Transverse colon (tissue), 4 donors: ENCODE data around the gene HES4. TPM values are rescaled to one million over a fixed set of nuclear protein-coding genes. Genes with fewer than 3 reads are reported as not detected.

ENCODE experiments used
- DNase-seq: peaks from one replicate; pipeline ENCODE4 v3.0.0-alpha.2; 2019
- H3K27ac ChIP-seq, 4 donors: fragments of 200-600 bp; sonication (generic); 2 replicates each; pipeline ENCODE4 v1.5.1; 2016 to 2018; ENCODE audit warnings: inconsistent platforms in 4 of 4
- H3K27me3 ChIP-seq: fragments of 200-600 bp; sonication (generic); 2 replicates; pipeline ENCODE4 v1.5.1; 2017; ENCODE audit warnings: inconsistent platforms
- H3K36me3 ChIP-seq, 4 donors: fragments of 200-600 bp; sonication (generic); 2 replicates each; pipeline ENCODE4 v1.5.1; 2017 to 2019; ENCODE audit warnings: inconsistent platforms in 4 of 4
- H3K4me1 ChIP-seq, 4 donors: fragments of 200-600 bp; sonication (generic); 2 replicates each; pipeline ENCODE4 v1.5.1; 2017 to 2020; ENCODE audit warnings: inconsistent platforms in 4 of 4
- H3K4me3 ChIP-seq, 4 donors: fragments of 200-600 bp; sonication (generic); 1 replicate in 1 of 4; 2 replicates in 3 of 4; pipeline versions ENCODE4 v1.5.1 to v1.6.1; 2017 to 2019; ENCODE audit warnings: inconsistent platforms in 4 of 4
- H3K9me3 ChIP-seq, 2 donors: fragments of 200-600 bp; sonication (generic); 2 replicates each; pipeline ENCODE4 v1.5.1; 2017 to 2019; ENCODE audit warnings: inconsistent platforms in 2 of 2
- EP300 ChIP-seq: sonication (generic); formaldehyde crosslinking; IDR thresholded peaks from one replicate; pipeline ENCODE4 v1.6.1; 2017; ENCODE audit warnings: antibody characterized with exemption, low read depth
- POLR2A ChIP-seq: fragments of 450-650 bp; IDR thresholded peaks from one replicate; pipeline ENCODE4 v1.6.1; 2016; ENCODE audit warnings: antibody characterized with exemption, mild to moderate bottlenecking, moderate library complexity
- POLR2AphosphoS5 ChIP-seq, 3 donors: sonication (generic); formaldehyde crosslinking; IDR thresholded peaks; one replicate each; pipeline ENCODE4 v1.6.1; 2016; ENCODE audit warnings: antibody characterized with exemption in 3 of 3
- WGBS, 2 donors: methylation state at CpG; one replicate each; pipeline ENCODE4 v1.1.5; 2018; ENCODE audit warnings: low coverage in 1 of 2; 5-methylcytosine and 5-hydroxymethylcytosine counted together
- in situ Hi-C, 4 donors: fragments of 200-750 bp; cut with MboI; loops; one replicate each; pipeline versions ENCODE4 v1.15.0 to v1.15.1; 2017; ENCODE audit warnings: low sequenced_read_pairs in 3 of 4, low pct_ligation_motif_present in 1 of 4, low pct_unique_long_range_greater_than_20kb in 1 of 4
- intact Hi-C: fragments of 100-400 bp; cut with DNase I; formaldehyde crosslinking; loops from one replicate; pipeline ENCODE4 v1.15.1; 2023; ENCODE audit warnings: low total_unique reads
- total RNA-seq, 4 donors: library from RNA; depleted of rRNA; stranded (reverse); fragments of >200 nt; gene quantifications; one replicate each; pipeline ENCODE4 v1.1.0, GENCODE V29; 2016
- TF ChIP-seq, protein P1 (sequence below), 5 experiments: fragments of 200-600 bp in 3 of 5; fragments of 450-650 bp in 2 of 5; sonication (generic) in 3 of 5; IDR thresholded peaks; 1 replicate in 2 of 5; 2 replicates in 3 of 5; pipeline ENCODE4 v1.5.1; 2016 to 2017; ENCODE audit warnings: antibody characterized with exemption in 5 of 5, inconsistent platforms in 3 of 5, mild to moderate bottlenecking in 2 of 5, moderate library complexity in 1 of 5

The HES4 gene
- total RNA-seq, 4 donors from 2014 or later = 10.8 to 140 (median 15.7) TPM

DNA sequence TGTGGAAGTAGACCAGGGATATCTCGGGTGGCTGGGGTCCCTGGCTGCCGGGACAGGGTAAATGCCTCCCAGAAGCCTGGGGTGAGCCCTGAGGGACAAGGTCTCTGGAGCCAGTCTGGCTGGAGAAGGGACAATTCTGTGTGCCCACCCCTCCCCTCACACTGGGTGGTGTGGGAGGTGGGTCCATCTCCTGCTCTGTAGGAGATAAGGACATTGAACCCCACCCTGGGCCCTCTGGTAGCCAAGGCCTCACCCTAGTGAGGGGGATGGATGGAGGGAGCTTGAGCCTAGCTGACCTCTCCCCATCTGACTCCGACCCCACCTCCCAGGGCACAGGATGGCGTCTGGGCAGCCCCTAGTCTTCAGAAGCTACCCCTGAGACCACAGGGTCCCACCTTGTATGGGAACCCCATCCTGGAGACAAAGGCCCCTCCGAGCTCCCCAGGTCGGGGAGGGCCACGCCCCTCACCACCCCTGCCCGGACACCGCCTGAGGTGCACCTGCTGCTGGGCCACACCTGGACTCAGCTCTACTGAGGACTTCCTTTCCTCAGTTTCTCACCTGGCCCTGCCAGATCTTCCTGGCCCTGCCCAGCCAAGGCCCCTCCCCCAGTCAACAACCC, 24.4 kb upstream of the HES4 start:
- Histone ChIP-seq H3K27me3 (no peaks in the 10 kb centered on the region), H3K4me3 (no peak overlapping the region), H3K36me3 (no peaks in the 10 kb centered on the region), H3K27ac (no peak overlapping the region), H3K4me1 (peaks cover 6 to 17% (median 15%) of the 10 kb centered on the region in 4 donors), H3K9me3 (no peaks in the 10 kb centered on the region)
- 82% methylated on average over 9 of the region's 9 CpGs; no CpG with 5 or more reads in 1 of the 2 donors for WGBS, 2 donors
- TF ChIP-seq, protein P1, sequence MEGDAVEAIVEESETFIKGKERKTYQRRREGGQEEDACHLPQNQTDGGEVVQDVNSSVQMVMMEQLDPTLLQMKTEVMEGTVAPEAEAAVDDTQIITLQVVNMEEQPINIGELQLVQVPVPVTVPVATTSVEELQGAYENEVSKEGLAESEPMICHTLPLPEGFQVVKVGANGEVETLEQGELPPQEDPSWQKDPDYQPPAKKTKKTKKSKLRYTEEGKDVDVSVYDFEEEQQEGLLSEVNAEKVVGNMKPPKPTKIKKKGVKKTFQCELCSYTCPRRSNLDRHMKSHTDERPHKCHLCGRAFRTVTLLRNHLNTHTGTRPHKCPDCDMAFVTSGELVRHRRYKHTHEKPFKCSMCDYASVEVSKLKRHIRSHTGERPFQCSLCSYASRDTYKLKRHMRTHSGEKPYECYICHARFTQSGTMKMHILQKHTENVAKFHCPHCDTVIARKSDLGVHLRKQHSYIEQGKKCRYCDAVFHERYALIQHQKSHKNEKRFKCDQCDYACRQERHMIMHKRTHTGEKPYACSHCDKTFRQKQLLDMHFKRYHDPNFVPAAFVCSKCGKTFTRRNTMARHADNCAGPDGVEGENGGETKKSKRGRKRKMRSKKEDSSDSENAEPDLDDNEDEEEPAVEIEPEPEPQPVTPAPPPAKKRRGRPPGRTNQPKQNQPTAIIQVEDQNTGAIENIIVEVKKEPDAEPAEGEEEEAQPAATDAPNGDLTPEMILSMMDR (IDR thresholded peaks at IDR 0.05) = no peak
- TF ChIP-seq EP300 (no peak), POLR2AphosphoS5 (IDR thresholded peaks at IDR 0.05) (no peak), POLR2A (no peak)
- in situ Hi-C loops (no loop called here), intact Hi-C loops (no loop called here)
- no peak for DNase-seq

DNA sequence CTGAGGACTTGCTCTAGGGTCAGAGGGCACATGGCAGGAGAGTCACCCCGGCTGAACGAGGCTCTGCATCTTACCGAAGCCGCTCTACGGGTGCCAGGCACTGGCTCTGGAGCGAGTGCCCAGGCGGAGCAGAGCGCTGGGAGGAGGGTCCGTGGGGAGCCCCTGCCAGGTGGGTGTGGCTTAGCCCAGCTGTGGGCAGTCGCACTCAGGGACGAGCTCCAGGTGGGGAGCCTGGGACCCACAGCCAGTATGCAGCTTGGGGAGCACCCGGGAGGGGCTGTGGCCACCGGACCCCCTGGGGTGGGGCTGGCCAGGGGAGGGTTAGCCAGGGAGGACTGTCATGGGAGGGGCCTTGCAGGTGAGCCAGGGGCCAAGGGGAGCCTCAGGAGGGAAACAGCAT, 23.8 kb upstream of the HES4 start:
- H3K36me3 ChIP-seq = no peaks in the 10 kb centered on the region
- H3K27me3 ChIP-seq = no peaks in the 10 kb centered on the region
- H3K9me3 ChIP-seq = no peaks in the 10 kb centered on the region
- in situ Hi-C loops (no loop called here), intact Hi-C loops (no loop called here)
- no peak for DNase-seq
- TF ChIP-seq EP300 (no peak), POLR2A (no peak), POLR2AphosphoS5 (IDR thresholded peaks at IDR 0.05) (no peak)
- TF ChIP-seq, protein P1 (IDR thresholded peaks at IDR 0.05) = no peak
- H3K4me3 ChIP-seq = no peak overlapping the region
- no peak overlapping the region for H3K27ac ChIP-seq
- 76% methylated on average over 13 of the region's 13 CpGs; no CpG with 5 or more reads in 1 of the 2 donors for WGBS, 2 donors
- peaks cover 6 to 23% (median 20%) of the 10 kb centered on the region in 4 donors for H3K4me1 ChIP-seq

DNA sequence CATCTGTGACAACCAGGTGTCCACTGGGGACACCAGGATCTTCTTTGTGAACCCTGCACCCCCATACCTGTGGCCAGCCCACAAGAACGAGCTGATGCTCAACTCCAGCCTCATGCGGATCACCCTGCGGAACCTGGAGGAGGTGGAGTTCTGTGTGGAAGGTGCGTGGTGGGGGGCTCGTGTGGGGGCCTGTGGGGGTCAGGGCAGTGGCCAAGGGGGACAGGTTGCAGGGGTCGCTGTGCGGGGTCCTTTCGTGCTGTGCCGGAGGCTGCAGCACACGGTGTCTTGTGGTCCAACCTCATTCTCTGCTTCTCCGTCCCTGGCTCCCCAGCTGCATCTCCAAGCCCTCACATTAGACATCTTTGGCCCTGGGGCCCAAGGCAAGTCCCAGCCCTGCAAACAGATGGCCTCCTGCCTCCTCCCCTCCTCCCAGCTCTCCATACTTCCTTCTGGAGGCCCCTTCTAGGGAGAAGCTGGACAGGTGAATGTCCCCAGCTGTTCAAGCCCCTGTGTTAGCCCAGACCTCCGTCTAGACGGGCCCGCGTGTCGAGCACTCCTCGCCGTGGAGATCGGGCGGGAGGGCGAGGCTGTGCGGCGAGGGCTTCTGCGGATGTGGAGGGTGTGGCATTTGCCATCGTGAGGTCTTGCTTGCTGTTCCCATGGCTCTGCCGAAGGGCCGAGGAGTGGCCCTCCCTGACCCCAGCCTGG, 22.6 kb upstream of the HES4 start:
- H3K36me3 ChIP-seq = no peaks in the 10 kb centered on the region
- no peak overlapping the region for H3K4me3 ChIP-seq
- intact Hi-C loops = no loop called here
- in situ Hi-C loops = no loop called here
- no peak overlapping the region for H3K27ac ChIP-seq
- H3K27me3 ChIP-seq = no peaks in the 10 kb centered on the region
- TF ChIP-seq, protein P1 (IDR thresholded peaks at IDR 0.05) = no peak
- TF ChIP-seq POLR2A (no peak), POLR2AphosphoS5 (IDR thresholded peaks at IDR 0.05) (no peak), EP300 (no peak)
- DNase-seq = no peak
- 86% methylated on average over 27 of the region's 27 CpGs; no CpG with 5 or more reads in 1 of the 2 donors for WGBS, 2 donors
- no peaks in the 10 kb centered on the region for H3K9me3 ChIP-seq
- peaks cover 6 to 23% (median 20%) of the 10 kb centered on the region in 4 donors for H3K4me1 ChIP-seq

DNA sequence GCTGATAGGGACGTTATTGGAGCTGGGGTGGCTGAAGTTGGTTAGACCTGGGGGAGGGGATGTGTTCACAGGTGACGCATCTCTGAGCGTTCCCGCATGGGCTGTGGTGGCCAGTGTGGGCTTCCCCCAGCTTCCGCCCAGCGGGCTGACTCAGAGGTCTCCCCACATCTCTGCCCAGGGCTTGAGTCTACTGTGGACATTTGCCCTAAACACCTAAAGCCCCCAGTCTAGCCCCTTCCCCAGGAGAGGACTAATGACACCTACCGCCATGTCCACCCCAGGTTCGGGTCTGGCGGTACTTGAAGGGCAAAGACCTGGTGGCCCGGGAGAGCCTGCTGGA, 22.0 kb upstream of the HES4 start:
- H3K9me3 ChIP-seq = no peaks in the 10 kb centered on the region
- no peak for DNase-seq
- TF ChIP-seq, protein P1 (IDR thresholded peaks at IDR 0.05) = no peak
- TF ChIP-seq EP300 (no peak), POLR2AphosphoS5 (IDR thresholded peaks at IDR 0.05) (no peak), POLR2A (no peak)
- no peak overlapping the region for H3K27ac ChIP-seq
- in situ Hi-C loops (no loop called here), intact Hi-C loops (no loop called here)
- no peaks in the 10 kb centered on the region for H3K27me3 ChIP-seq
- 95 to 100% methylated on average over 3 to 10 of the region's 10 CpGs for WGBS, 2 donors
- no peak overlapping the region for H3K4me3 ChIP-seq
- no peaks in the 10 kb centered on the region for H3K36me3 ChIP-seq
- peaks cover 6 to 23% (median 20%) of the 10 kb centered on the region in 4 donors for H3K4me1 ChIP-seq
